Spleen (tissue), 11 donors: ENCODE data around the gene KRT27. TPM values are rescaled to one million over a fixed set of nuclear protein-coding genes. Genes with fewer than 3 reads are reported as not detected.

Experiments used
- DNase-seq: peaks from one replicate; pipeline ENCODE4 v3.0.0-alpha.2; 2020
- H3K27ac ChIP-seq, 8 donors: fragments of 200-600 bp; sonication (generic) in 7 of 8; 1 replicate in 4 of 8; 2 replicates in 4 of 8; pipeline versions ENCODE4 v1.5.0 to v1.8.0; 2016 to 2021; ENCODE audit warnings: inconsistent platforms in 4 of 8, mild to moderate bottlenecking in 4 of 8, moderate library complexity in 1 of 8
- H3K27me3 ChIP-seq, 7 donors: fragments of 200-600 bp; sonication (generic) in 6 of 7; replicated peaks in 1 of 7; 1 replicate in 4 of 7; 2 replicates in 3 of 7; pipeline versions ENCODE4 v1.5.0 to v1.8.0; 2016 to 2021; ENCODE audit warnings: inconsistent platforms in 3 of 7, mild to moderate bottlenecking in 1 of 7
- H3K36me3 ChIP-seq, 6 donors: fragments of 200-600 bp; sonication (generic) in 5 of 6; 1 replicate in 4 of 6; 2 replicates in 2 of 6; pipeline versions ENCODE4 v1.5.0 to v1.8.0; 2016 to 2021; ENCODE audit warnings: inconsistent platforms in 2 of 6
- H3K4me1 ChIP-seq, 6 donors: fragments of 200-600 bp; sonication (generic) in 5 of 6; 1 replicate in 3 of 6; 2 replicates in 3 of 6; pipeline versions ENCODE4 v1.5.0 to v1.8.0; 2016 to 2021; ENCODE audit warnings: inconsistent platforms in 3 of 6
- H3K4me3 ChIP-seq, 8 donors: fragments of 200-600 bp; sonication (generic) in 7 of 8; 1 replicate in 4 of 8; 2 replicates in 4 of 8; pipeline versions ENCODE4 v1.5.0 to v1.8.0; 2016 to 2021; ENCODE audit warnings: inconsistent platforms in 4 of 8, mild to moderate bottlenecking in 4 of 8, moderate library complexity in 2 of 8
- H3K9me3 ChIP-seq, 8 donors: fragments of 200-600 bp; sonication (generic) in 7 of 8; 1 replicate in 4 of 8; 2 replicates in 4 of 8; pipeline versions ENCODE4 v1.5.0 to v1.8.0; 2016 to 2021; ENCODE audit warnings: inconsistent platforms in 4 of 8
- CTCF ChIP-seq, 11 experiments: fragments of 200-600 bp in 7 of 11; fragments of 450-650 bp in 4 of 11; sonication (generic) in 4 of 11; IDR thresholded peaks in 8 of 11; conservative IDR thresholded peaks in 3 of 11; 1 replicate in 7 of 11; 2 replicates in 4 of 11; pipeline versions ENCODE4 v1.4.0 to v1.8.0; 2016 to 2021; ENCODE audit warnings: antibody characterized with exemption in 11 of 11, inconsistent platforms in 4 of 11, mild to moderate bottlenecking in 1 of 11
- POLR2A ChIP-seq, 3 donors: fragments of 450-650 bp; IDR thresholded peaks; one replicate each; pipeline ENCODE4 v1.5.1; 2017; ENCODE audit warnings: antibody characterized with exemption in 3 of 3, mild to moderate bottlenecking in 1 of 3
- POLR2AphosphoS5 ChIP-seq, 3 donors: sonication (generic); formaldehyde crosslinking; IDR thresholded peaks; one replicate each; pipeline ENCODE4 v1.5.1; 2017; ENCODE audit warnings: antibody characterized with exemption in 3 of 3
- WGBS, 5 donors: extraction: QIAGEN DNeasy Blood & Tissue Kit in 3 of 5; methylation state at CpG; one replicate each; pipeline versions ENCODE4 v1.1.5 to v1.1.7; 2013 to 2018; 5-methylcytosine and 5-hydroxymethylcytosine counted together
- intact Hi-C: fragments of 100-400 bp; cut with DNase I; formaldehyde crosslinking; loops from one replicate; pipeline ENCODE4 v1.15.0; 2023; ENCODE audit warnings: low total_unique reads
- polyA plus RNA-seq, 3 donors: library from polyadenylated mRNA; stranded (reverse); fragments of 200-250 nt; gene quantifications; one replicate each; pipeline ENCODE4 v1.2.1, GENCODE V29; 2013
- total RNA-seq, 7 donors: library from RNA; depleted of rRNA in 3 of 7; stranded (reverse); fragments of >200 nt in 3 of 7; fragmentation: NEBNext Ultra II Directional in 4 of 7; extraction: Animal tissue kit (Norgen Biotek cat#: 25700) in 4 of 7; gene quantifications; one replicate each; pipeline versions ENCODE4 v1.1.0 to v1.2.1, GENCODE V29; 2016 to 2021
- donor health status: healthy with polysubstance abuse.
- donor health status: DM: no; HTN: no; CAD: no; lungs with moderate emphysema.
- donor health status: DM: no; HTN: no; CAD: no.
- donor health status: Bipolar disorder and iron deficiency.
- donor health status: healthy.
- donor health status: DM: no; HTN: no; CAD: no.
- donor health status: DM: yes; HTN: yes; CAD: no.

The KRT27 gene
- total and polyA plus RNA-seq, 10 donors = 0.09 to 0.42 (median 0.12) TPM; not detected in 7

GRCh38 chr17:40806131-40806530, 23.8 kb upstream of the KRT27 start:
- Histone ChIP-seq H3K36me3 (no peaks in the 10 kb centered on the region), H3K27ac (no peak overlapping the region), H3K4me1 (peaks cover 0 to 7% (median 0%) of the 10 kb centered on the region in 6 donors), H3K27me3 (peaks cover 0 to 85% (median 13%) of the 10 kb centered on the region in 7 donors), H3K9me3 (no peaks in the 10 kb centered on the region), H3K4me3 (no peak overlapping the region)
- intact Hi-C loops = loop anchor here (10.0 kb wide), 1 partner anchor 519 kb away; no protein-coding TSS in a partner anchor
- TF ChIP-seq POLR2AphosphoS5 (IDR thresholded peaks at IDR 0.05) = no peak
- no peak for TF ChIP-seq POLR2A (IDR thresholded peaks at IDR 0.05)
- TF ChIP-seq CTCF (IDR thresholded peaks at IDR 0.05 in 8 of 11, conservative IDR thresholded peaks at IDR 0.05 in 3 of 11) = no peak
- no peak for DNase-seq
- 80 to 85% (median 83%) methylated on average over 3 of the region's 3 CpGs for WGBS, 5 donors

GRCh38 chr17:40803617-40804082, 21.3 kb upstream of the KRT27 start:
- Histone ChIP-seq H3K27ac (no peak overlapping the region), H3K27me3 (peaks cover 0 to 79% (median 18%) of the 10 kb centered on the region in 7 donors), H3K9me3 (no peaks in the 10 kb centered on the region), H3K4me3 (no peak overlapping the region), H3K36me3 (no peaks in the 10 kb centered on the region), H3K4me1 (peaks cover 0 to 7% (median 0%) of the 10 kb centered on the region in 6 donors)
- TF ChIP-seq POLR2A (IDR thresholded peaks at IDR 0.05) (no peak), CTCF (IDR thresholded peaks at IDR 0.05 in 8 of 11, conservative IDR thresholded peaks at IDR 0.05 in 3 of 11) (peak; percentile 71 to 93 (median 82)), POLR2AphosphoS5 (IDR thresholded peaks at IDR 0.05) (no peak)
- peak; percentile 90 for DNase-seq
- 12 to 15% (median 14%) methylated on average over 13 of the region's 13 CpGs for WGBS, 5 donors
- intact Hi-C loops = loop anchor here (5.0 to 10.0 kb wide), 2 partner anchors 521 to 844 kb away; no protein-coding TSS in a partner anchor

- Histone ChIP-seq H3K4me3 (no peak overlapping the region), H3K4me1 (peaks cover 0 to 7% (median 0%) of the 10 kb centered on the region in 6 donors), H3K27me3 (peaks cover 0 to 77% (median 16%) of the 10 kb centered on the region in 7 donors), H3K9me3 (no peaks in the 10 kb centered on the region), H3K36me3 (no peaks in the 10 kb centered on the region), H3K27ac (no peak overlapping the region)
- intact Hi-C loops = loop anchor here (5.0 to 10.0 kb wide), 2 partner anchors 524 to 846 kb away; no protein-coding TSS in a partner anchor
- TF ChIP-seq POLR2AphosphoS5 (IDR thresholded peaks at IDR 0.05) (no peak), POLR2A (IDR thresholded peaks at IDR 0.05) (no peak), CTCF (IDR thresholded peaks at IDR 0.05 in 8 of 11, conservative IDR thresholded peaks at IDR 0.05 in 3 of 11) (no peak)
- whole genome bisulfite sequencing, 5 donors = 73 to 93% (median 82%) methylated on average over 2 of the region's 2 CpGs
- no peak for DNase-seq
Observed at GRCh38 chr17:40801157-40801556, 18.8 kb upstream of the KRT27 start.

DNA sequence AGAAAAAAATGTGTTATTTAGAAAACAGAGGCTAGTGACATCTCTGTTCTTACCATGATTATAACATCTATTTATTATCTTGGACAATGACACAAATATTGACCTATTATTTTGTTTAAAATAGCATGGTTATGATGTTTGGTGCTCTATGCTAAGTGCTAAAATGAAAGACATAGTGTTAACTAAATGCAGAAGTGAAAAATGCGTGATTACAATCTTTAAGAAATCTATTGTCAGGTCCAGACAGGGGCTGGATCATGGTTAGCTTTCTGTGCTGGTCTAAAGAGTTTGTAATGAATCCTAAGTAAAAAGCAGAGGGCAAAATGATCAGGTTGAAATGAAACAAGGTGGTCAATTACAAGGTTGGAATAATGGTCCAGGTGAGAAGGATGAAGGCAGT, 18.0 kb upstream of the KRT27 start:
- Histone ChIP-seq H3K36me3 (no peaks in the 10 kb centered on the region), H3K27ac (no peak overlapping the region), H3K4me3 (no peak overlapping the region), H3K27me3 (peaks cover 0 to 78% (median 16%) of the 10 kb centered on the region in 7 donors), H3K4me1 (peaks cover 0 to 7% (median 0%) of the 10 kb centered on the region in 6 donors), H3K9me3 (no peaks in the 10 kb centered on the region)
- intact Hi-C loops = loop anchor here (5.0 to 10.0 kb wide), 2 partner anchors 524 to 847 kb away; no protein-coding TSS in a partner anchor
- TF ChIP-seq POLR2AphosphoS5 (IDR thresholded peaks at IDR 0.05) (no peak), POLR2A (IDR thresholded peaks at IDR 0.05) (no peak), CTCF (IDR thresholded peaks at IDR 0.05 in 8 of 11, conservative IDR thresholded peaks at IDR 0.05 in 3 of 11) (no peak)
- 49 to 68% (median 58%) methylated on average over 1 of the region's 1 CpG for WGBS, 5 donors
- DNase-seq = no peak
